Lower lobe of right lung (tissue), 2 donors: Measurements from ENCODE around the gene SORCS1. TPM values are rescaled to one million over a fixed set of nuclear protein-coding genes. Genes with fewer than 3 reads are reported as not detected.
A peak's percentile ranks its signal among the peaks of the same experiment; 100 is the strongest.

Experiments used
- ATAC-seq, 2 donors: fragments of 200-7000 bp; cut with Tn5 transposase; one replicate each; pipeline ENCODE4 v1.9.1; 2020 to 2022; ENCODE audit warnings: mild to moderate bottlenecking in 2 of 2, moderate library complexity in 2 of 2
- DNase-seq: peaks from one replicate; pipeline ENCODE4 v3.0.0-alpha.2; 2020
- H3K27ac ChIP-seq: fragments of 200-600 bp; one replicate; pipeline ENCODE4 v1.8.0; 2022
- H3K27me3 ChIP-seq: fragments of 200-600 bp; one replicate; pipeline ENCODE4 v1.8.0; 2022; ENCODE audit warnings: low read depth
- H3K36me3 ChIP-seq: fragments of 200-600 bp; one replicate; pipeline ENCODE4 v1.8.0; 2022; ENCODE audit warnings: mild to moderate bottlenecking
- H3K4me1 ChIP-seq: fragments of 200-600 bp; one replicate; pipeline ENCODE4 v1.8.0; 2022
- H3K4me3 ChIP-seq: fragments of 200-600 bp; one replicate; pipeline ENCODE4 v1.8.0; 2022; ENCODE audit warnings: mild to moderate bottlenecking
- H3K9me3 ChIP-seq: fragments of 200-600 bp; one replicate; pipeline ENCODE4 v1.8.0; 2022
- intact Hi-C: fragments of 100-400 bp; cut with DNase I; formaldehyde crosslinking; loops from one replicate; pipeline ENCODE4 v1.11.0; 2022
- total RNA-seq: library from RNA; stranded (reverse); fragmentation: NEBNext Ultra II Directional; extraction: Animal tissue kit (Norgen Biotek cat#: 25700); gene quantifications from one replicate; pipeline ENCODE4 v1.2.1, GENCODE V29; 2021
- TF ChIP-seq, protein P1 (sequence below): fragments of 200-600 bp; IDR thresholded peaks from one replicate; pipeline ENCODE4 v1.8.0; 2022; ENCODE audit warnings: antibody characterized with exemption, mild to moderate bottlenecking
- donor health status: DM: no; HTN: yes; CAD: no; lungs with severe emphysema.

SORCS1 gene
- total RNA-seq, 1 donor from 2014 or later: 0.15 TPM

GRCh38 chr10:106973288-106973687 is 191.2 kb downstream of the SORCS1 start:
- no peak for ATAC-seq
- TF ChIP-seq, protein P1, sequence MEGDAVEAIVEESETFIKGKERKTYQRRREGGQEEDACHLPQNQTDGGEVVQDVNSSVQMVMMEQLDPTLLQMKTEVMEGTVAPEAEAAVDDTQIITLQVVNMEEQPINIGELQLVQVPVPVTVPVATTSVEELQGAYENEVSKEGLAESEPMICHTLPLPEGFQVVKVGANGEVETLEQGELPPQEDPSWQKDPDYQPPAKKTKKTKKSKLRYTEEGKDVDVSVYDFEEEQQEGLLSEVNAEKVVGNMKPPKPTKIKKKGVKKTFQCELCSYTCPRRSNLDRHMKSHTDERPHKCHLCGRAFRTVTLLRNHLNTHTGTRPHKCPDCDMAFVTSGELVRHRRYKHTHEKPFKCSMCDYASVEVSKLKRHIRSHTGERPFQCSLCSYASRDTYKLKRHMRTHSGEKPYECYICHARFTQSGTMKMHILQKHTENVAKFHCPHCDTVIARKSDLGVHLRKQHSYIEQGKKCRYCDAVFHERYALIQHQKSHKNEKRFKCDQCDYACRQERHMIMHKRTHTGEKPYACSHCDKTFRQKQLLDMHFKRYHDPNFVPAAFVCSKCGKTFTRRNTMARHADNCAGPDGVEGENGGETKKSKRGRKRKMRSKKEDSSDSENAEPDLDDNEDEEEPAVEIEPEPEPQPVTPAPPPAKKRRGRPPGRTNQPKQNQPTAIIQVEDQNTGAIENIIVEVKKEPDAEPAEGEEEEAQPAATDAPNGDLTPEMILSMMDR: no peak
- Histone ChIP-seq H3K4me1 (no peaks in the 10 kb centered on the region), H3K9me3 (no peaks in the 10 kb centered on the region), H3K27me3 (no peaks in the 10 kb centered on the region), H3K4me3 (no peak overlapping the region), H3K27ac (no peak overlapping the region), H3K36me3 (no peaks in the 10 kb centered on the region)
- intact Hi-C loops: no loop called here
- DNase-seq: no peak

DNA sequence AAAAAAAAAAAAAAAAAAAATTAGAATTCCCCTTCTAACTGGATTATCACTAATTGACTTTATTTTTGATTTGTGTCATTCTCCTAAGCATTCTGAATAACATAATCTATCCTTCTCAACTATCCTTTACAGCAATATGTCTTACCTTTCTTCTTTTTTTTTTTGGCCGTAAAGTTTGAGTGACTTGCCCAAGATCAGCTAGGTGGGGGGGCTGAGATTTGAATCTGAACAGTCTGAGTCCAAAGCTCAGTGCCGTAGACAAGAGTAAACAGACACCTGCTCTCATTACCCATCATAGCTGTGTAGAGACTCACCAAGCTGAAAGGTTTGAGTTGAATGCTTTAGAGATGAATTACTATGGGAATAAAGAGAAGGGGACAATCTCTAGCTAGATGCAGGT is 192.1 kb downstream of the SORCS1 start:
- Histone ChIP-seq H3K4me3 (no peak overlapping the region), H3K36me3 (no peaks in the 10 kb centered on the region), H3K4me1 (no peaks in the 10 kb centered on the region), H3K27me3 (no peaks in the 10 kb centered on the region), H3K9me3 (no peaks in the 10 kb centered on the region), H3K27ac (no peak overlapping the region)
- no peak for DNase-seq
- intact Hi-C loops: no loop called here
- ATAC-seq: no peak
- TF ChIP-seq, protein P1: no peak

DNA sequence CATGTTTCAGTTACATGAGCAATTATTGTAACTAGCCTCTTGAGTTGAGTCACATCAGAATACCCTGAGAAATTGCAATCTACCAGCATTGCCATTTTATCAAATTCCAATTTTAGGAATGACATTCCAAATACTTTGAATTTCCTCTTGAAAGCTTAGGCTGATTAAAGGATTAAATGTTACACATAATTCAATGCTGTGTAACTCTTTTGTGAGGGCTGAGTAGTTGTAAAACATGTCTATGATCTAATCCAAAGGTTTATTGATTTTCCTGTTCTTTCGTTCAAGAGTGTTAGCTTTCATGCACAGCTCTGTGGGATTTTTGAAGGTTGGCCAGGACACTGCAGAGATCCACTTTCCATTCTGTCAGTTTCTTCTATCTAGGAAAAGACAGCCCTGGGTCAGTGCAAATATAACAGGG is 193.1 kb downstream of the SORCS1 start:
- Histone ChIP-seq H3K4me1 (no peaks in the 10 kb centered on the region), H3K4me3 (no peak overlapping the region), H3K36me3 (no peaks in the 10 kb centered on the region), H3K9me3 (no peaks in the 10 kb centered on the region), H3K27me3 (no peaks in the 10 kb centered on the region), H3K27ac (no peak overlapping the region)
- no peak for ATAC-seq
- TF ChIP-seq, protein P1: no peak
- intact Hi-C loops: no loop called here
- no peak for DNase-seq

DNA sequence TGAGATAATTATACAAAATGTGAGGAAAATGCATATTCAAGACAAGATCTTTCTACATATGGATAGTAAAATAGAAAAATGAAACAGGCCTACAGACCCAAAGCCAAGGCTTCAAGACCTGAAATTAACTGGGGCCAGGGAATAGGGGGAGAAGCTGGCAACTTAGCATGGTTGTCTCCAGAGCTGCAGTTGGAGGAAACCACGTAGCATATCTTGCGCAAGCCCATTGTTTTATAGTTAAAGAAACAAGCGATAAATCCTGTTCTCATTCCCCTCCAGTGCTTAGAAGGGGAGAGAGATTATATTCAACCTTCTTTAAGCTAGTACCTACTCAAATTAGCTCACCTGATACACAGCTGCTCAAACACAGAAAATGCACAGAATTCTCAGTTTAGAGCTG is 197.1 kb downstream of the SORCS1 start:
- no peaks in the 10 kb centered on the region for H3K27me3 ChIP-seq
- no peaks in the 10 kb centered on the region for H3K9me3 ChIP-seq
- no peaks in the 10 kb centered on the region for H3K4me1 ChIP-seq
- no peak overlapping the region for H3K27ac ChIP-seq
- H3K4me3 ChIP-seq: no peak overlapping the region
- DNase-seq (no peak), ATAC-seq (no peak)
- no peaks in the 10 kb centered on the region for H3K36me3 ChIP-seq
- intact Hi-C loops: no loop called here
- TF ChIP-seq, protein P1: no peak

GRCh38 chr10:106960812-106961211 is 203.7 kb downstream of the SORCS1 start:
- no peaks in the 10 kb centered on the region for H3K9me3 ChIP-seq
- H3K27me3 ChIP-seq: no peaks in the 10 kb centered on the region
- ATAC-seq (no peak), DNase-seq (no peak)
- H3K27ac ChIP-seq: no peak overlapping the region
- intact Hi-C loops: no loop called here
- H3K4me1 ChIP-seq: no peaks in the 10 kb centered on the region
- no peak overlapping the region for H3K4me3 ChIP-seq
- H3K36me3 ChIP-seq: no peaks in the 10 kb centered on the region
- TF ChIP-seq, protein P1: no peak

GRCh38 chr10:106959521-106959920 is 205.0 kb downstream of the SORCS1 start:
- no peak for DNase-seq
- peak in 1 of 2 donors; percentile 40 for ATAC-seq
- no peaks in the 10 kb centered on the region for H3K4me1 ChIP-seq
- H3K36me3 ChIP-seq: no peaks in the 10 kb centered on the region
- peak overlapping the region; percentile 9 for H3K27ac ChIP-seq
- intact Hi-C loops: no loop called here
- TF ChIP-seq, protein P1: no peak
- H3K9me3 ChIP-seq: no peaks in the 10 kb centered on the region
- no peak overlapping the region for H3K4me3 ChIP-seq
- H3K27me3 ChIP-seq: no peaks in the 10 kb centered on the region
